ENCODE data around the gene MEPE.
A peak's percentile ranks its signal among the peaks of the same experiment; 100 is the strongest.
"Not testable (repeated sequence)": the region's sequence is repeated elsewhere in the genome, so short reads cannot be mapped to it uniquely, and the experiment has no call there.

Gene MEPE

GRCh38 chr4:87882861-87883260 is 50.1 kb downstream of the MEPE start:
- DNase-seq (ENCODE audit: low spot score) = no peak

DNA sequence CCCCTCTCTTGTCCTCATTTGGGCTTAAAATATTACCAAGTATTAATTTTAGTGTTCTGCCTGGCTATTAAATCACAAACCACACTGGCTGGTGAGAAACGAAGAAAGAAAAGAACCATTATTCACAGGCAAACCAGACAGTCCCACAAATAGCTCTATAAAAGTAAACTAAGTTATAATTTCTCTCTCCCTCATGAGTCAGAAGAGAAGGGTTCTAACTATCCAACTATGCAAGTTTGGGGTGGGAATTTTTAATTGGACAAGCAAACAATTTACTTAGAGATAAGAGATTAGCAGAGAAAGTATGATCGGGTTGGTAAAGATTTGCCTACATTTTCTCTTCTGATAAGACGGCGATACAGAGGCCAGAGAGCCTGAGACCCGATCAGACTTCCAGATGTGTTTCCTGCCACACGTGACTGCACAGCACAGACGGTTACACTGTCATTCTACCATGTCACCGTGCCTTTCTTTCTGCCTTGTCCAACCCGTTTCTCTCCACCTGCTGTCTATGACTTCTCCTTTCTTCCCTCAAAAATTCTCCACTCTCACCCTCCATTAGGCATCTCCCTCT is 52.3 kb downstream of the MEPE start:
- no peak for DNase-seq (ENCODE audit: low spot score)

GRCh38 chr4:87886083-87886482 is 53.3 kb downstream of the MEPE start:
- no peak for DNase-seq (ENCODE audit: low spot score)

DNA sequence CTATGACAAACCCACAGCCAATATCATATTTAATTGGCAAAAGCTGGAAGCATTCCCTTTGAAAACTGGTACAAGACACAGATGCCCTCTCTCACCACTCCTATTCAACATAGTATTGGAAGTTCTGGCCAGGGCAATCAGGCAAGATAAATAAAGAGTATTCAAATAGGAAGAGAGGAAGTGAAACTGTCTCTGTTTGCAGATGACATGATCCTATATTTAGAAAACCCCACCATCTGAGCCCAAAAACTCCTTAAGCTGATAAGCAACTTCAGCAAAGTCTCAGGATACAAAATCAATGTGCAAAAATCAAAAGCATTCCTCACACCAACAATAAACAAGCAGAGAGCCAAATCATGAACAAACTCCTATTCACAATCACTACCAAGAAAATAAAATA is 58.0 kb downstream of the MEPE start:
- not testable (repeated sequence) for DNase-seq (ENCODE audit: low spot score)

GRCh38 chr4:87895964-87896621 is 63.3 kb downstream of the MEPE start:
- DNase-seq (ENCODE audit: low spot score) = peak; percentile 46

Data from activated CD4-positive, alpha-beta T cell treated with anti-CD3 and anti-CD28 coated beads, Interleukin-2, Interleukin-4, amounts not matched to agents 100 ng/mL and 50 ng/mL, durations not matched to agents 16 hours and 8 hours (primary cell).